Measurements from ENCODE around the gene UPK1A.

DNA sequence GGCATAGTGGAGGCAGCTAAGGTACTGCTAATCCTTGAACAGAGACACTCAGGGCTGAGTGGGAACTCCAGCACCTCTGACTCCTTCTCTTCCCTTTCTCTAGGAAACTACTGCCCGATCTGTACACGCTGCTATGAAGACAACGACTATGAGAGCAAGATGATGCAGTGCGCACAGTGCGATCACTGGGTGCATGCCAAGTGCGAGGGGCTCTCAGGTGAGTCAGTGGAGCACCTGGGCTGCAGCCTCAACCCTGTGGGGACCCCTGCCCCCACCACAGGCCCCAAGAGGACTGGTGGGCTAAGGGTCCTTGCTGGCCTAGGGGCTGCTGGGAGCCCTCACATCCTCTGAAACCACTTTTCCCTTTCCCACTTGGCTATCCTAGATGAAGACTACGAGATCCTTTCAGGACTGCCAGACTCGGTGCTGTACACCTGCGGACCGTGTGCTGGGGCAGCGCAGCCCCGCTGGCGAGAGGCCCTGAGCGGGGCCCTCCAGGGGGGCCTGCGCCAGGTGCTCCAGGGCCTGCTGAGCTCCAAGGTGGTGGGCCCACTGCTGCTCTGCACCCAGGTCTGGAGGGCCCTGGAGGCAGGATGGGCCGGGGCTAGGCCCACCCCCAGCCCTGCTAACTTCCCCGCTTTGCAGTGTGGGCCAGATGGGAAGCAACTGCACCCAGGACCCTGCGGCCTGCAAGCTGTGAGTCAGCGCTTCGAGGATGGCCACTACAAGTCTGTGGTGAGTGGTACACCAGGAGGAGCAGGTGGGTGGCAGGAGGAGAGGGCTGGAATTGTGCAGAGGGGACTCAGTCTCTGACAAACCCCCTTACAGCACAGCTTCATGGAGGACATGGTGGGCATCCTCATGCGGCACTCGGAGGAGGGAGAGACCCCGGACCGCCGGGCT is 61.0 kb downstream of the UPK1A start:
- TF ChIP-seq, protein P1, sequence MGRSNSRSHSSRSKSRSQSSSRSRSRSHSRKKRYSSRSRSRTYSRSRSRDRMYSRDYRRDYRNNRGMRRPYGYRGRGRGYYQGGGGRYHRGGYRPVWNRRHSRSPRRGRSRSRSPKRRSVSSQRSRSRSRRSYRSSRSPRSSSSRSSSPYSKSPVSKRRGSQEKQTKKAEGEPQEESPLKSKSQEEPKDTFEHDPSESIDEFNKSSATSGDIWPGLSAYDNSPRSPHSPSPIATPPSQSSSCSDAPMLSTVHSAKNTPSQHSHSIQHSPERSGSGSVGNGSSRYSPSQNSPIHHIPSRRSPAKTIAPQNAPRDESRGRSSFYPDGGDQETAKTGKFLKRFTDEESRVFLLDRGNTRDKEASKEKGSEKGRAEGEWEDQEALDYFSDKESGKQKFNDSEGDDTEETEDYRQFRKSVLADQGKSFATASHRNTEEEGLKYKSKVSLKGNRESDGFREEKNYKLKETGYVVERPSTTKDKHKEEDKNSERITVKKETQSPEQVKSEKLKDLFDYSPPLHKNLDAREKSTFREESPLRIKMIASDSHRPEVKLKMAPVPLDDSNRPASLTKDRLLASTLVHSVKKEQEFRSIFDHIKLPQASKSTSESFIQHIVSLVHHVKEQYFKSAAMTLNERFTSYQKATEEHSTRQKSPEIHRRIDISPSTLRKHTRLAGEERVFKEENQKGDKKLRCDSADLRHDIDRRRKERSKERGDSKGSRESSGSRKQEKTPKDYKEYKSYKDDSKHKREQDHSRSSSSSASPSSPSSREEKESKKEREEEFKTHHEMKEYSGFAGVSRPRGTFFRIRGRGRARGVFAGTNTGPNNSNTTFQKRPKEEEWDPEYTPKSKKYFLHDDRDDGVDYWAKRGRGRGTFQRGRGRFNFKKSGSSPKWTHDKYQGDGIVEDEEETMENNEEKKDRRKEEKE (IDR thresholded peaks at IDR 0.05) = no peak
- no peak for TF ChIP-seq EED (IDR thresholded peaks at IDR 0.05; ENCODE audit: low read depth)
- TF ChIP-seq HCFC1 (IDR thresholded peaks at IDR 0.05; ENCODE audit: low read length) = no peak
- TF ChIP-seq, protein P2, sequence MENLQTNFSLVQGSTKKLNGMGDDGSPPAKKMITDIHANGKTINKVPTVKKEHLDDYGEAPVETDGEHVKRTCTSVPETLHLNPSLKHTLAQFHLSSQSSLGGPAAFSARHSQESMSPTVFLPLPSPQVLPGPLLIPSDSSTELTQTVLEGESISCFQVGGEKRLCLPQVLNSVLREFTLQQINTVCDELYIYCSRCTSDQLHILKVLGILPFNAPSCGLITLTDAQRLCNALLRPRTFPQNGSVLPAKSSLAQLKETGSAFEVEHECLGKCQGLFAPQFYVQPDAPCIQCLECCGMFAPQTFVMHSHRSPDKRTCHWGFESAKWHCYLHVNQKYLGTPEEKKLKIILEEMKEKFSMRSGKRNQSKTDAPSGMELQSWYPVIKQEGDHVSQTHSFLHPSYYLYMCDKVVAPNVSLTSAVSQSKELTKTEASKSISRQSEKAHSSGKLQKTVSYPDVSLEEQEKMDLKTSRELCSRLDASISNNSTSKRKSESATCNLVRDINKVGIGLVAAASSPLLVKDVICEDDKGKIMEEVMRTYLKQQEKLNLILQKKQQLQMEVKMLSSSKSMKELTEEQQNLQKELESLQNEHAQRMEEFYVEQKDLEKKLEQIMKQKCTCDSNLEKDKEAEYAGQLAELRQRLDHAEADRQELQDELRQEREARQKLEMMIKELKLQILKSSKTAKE (IDR thresholded peaks at IDR 0.05; ENCODE audit: low read depth, poor library complexity, severe bottlenecking) = no peak
- TF ChIP-seq, protein P3, sequence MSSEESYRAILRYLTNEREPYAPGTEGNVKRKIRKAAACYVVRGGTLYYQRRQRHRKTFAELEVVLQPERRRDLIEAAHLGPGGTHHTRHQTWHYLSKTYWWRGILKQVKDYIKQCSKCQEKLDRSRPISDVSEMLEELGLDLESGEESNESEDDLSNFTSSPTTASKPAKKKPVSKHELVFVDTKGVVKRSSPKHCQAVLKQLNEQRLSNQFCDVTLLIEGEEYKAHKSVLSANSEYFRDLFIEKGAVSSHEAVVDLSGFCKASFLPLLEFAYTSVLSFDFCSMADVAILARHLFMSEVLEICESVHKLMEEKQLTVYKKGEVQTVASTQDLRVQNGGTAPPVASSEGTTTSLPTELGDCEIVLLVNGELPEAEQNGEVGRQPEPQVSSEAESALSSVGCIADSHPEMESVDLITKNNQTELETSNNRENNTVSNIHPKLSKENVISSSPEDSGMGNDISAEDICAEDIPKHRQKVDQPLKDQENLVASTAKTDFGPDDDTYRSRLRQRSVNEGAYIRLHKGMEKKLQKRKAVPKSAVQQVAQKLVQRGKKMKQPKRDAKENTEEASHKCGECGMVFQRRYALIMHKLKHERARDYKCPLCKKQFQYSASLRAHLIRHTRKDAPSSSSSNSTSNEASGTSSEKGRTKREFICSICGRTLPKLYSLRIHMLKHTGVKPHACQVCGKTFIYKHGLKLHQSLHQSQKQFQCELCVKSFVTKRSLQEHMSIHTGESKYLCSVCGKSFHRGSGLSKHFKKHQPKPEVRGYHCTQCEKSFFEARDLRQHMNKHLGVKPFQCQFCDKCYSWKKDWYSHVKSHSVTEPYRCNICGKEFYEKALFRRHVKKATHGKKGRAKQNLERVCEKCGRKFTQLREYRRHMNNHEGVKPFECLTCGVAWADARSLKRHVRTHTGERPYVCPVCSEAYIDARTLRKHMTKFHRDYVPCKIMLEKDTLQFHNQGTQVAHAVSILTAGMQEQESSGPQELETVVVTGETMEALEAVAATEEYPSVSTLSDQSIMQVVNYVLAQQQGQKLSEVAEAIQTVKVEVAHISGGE (CRISPR knock-in tag; IDR thresholded peaks at IDR 0.05) = no peak
- TF ChIP-seq, protein P4, sequence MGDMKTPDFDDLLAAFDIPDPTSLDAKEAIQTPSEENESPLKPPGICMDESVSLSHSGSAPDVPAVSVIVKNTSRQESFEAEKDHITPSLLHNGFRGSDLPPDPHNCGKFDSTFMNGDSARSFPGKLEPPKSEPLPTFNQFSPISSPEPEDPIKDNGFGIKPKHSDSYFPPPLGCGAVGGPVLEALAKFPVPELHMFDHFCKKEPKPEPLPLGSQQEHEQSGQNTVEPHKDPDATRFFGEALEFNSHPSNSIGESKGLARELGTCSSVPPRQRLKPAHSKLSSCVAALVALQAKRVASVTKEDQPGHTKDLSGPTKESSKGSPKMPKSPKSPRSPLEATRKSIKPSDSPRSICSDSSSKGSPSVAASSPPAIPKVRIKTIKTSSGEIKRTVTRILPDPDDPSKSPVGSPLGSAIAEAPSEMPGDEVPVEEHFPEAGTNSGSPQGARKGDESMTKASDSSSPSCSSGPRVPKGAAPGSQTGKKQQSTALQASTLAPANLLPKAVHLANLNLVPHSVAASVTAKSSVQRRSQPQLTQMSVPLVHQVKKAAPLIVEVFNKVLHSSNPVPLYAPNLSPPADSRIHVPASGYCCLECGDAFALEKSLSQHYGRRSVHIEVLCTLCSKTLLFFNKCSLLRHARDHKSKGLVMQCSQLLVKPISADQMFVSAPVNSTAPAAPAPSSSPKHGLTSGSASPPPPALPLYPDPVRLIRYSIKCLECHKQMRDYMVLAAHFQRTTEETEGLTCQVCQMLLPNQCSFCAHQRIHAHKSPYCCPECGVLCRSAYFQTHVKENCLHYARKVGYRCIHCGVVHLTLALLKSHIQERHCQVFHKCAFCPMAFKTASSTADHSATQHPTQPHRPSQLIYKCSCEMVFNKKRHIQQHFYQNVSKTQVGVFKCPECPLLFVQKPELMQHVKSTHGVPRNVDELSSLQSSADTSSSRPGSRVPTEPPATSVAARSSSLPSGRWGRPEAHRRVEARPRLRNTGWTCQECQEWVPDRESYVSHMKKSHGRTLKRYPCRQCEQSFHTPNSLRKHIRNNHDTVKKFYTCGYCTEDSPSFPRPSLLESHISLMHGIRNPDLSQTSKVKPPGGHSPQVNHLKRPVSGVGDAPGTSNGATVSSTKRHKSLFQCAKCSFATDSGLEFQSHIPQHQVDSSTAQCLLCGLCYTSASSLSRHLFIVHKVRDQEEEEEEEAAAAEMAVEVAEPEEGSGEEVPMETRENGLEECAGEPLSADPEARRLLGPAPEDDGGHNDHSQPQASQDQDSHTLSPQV (IDR thresholded peaks at IDR 0.05) = no peak
